Calu3 (cell line): ENCODE results near the gene CMTR1. TPM values are rescaled to one million over a fixed set of nuclear protein-coding genes. Genes with fewer than 3 reads are reported as not detected.
A peak's percentile ranks its signal among the peaks of the same experiment; 100 is the strongest.

Source experiments
- BruUV-seq: library from RNA; stranded (reverse); fragments of 400-500 nt; replicated peaks from 2 replicates; lab custom pipeline; 2021; lab: Mats Ljungman, UMichigan
- CTCF ChIA-PET: fragments of 300-600 bp; sonication (Branson Sonifier 250); formaldehyde crosslinking; loops from one replicate; lab custom pipeline; 2022; ENCODE audit warnings: antibody characterized with exemption; lab: Charles Lee
- DNase-seq: peaks from one replicate; pipeline ENCODE4 v3.0.0; 2022
- H3K27ac Mint-ChIP-seq: one replicate; pipeline ENCODE4 v1.8.0; 2022; ENCODE audit warnings: mixed read lengths; ENCODE audit not compliant: unreplicated experiment
- H3K27me3 Mint-ChIP-seq: one replicate; pipeline ENCODE4 v1.8.0; 2022; ENCODE audit warnings: mixed read lengths; ENCODE audit not compliant: unreplicated experiment
- H3K36me3 Mint-ChIP-seq: one replicate; pipeline ENCODE4 v1.8.0; 2022; ENCODE audit warnings: mild to moderate bottlenecking, moderate library complexity, mixed read lengths; ENCODE audit not compliant: insufficient read depth, unreplicated experiment
- H3K4me1 Mint-ChIP-seq: one replicate; pipeline ENCODE4 v1.8.0; 2022; ENCODE audit warnings: mild to moderate bottlenecking, low read depth, mixed read lengths; ENCODE audit not compliant: unreplicated experiment
- H3K4me3 Mint-ChIP-seq: one replicate; pipeline ENCODE4 v1.8.0; 2022; ENCODE audit warnings: mild to moderate bottlenecking, low read depth, moderate library complexity, mixed read lengths; ENCODE audit not compliant: unreplicated experiment
- H3K9me3 Mint-ChIP-seq: one replicate; pipeline ENCODE4 v1.8.0; 2022; ENCODE audit warnings: low read depth, mixed read lengths; ENCODE audit not compliant: unreplicated experiment
- intact Hi-C: fragments of 100-400 bp; cut with micrococcal nuclease; formaldehyde crosslinking; loops from one replicate; pipeline ENCODE4 v1.10.0; 2022; ENCODE audit not compliant: unreplicated experiment
- total RNA-seq: library from RNA; stranded (reverse); gene quantifications from 2 replicates; pipeline ENCODE4 v1.2.3, GENCODE V29; 2022
- TF ChIP-seq, protein P1 (sequence below): fragments of 200-600 bp; IDR thresholded peaks from one replicate; pipeline ENCODE4 v1.8.0; 2022; ENCODE audit warnings: antibody characterized with exemption; ENCODE audit not compliant: unreplicated experiment

The CMTR1 gene
- total RNA-seq, 1 experiment from 2014 or later, result 50.3 TPM

DNA sequence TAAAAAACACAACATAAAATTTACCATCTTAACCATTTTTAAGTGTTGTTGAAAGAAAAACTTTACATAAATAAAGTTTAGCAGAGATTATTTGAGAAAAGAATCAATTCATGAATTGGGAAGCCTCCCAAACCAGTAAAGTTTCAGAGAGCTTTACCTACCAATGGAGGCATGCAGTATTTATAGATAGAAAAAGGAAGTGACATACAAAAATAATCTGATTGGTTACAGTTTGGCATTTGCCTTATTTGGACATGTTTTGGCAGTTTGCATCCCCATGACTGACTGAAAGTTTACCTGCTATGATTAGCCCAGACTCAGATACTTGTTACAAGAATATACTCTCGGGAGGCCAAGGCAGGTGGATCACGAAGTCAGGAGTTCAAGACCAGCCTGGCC is 3.7 kb upstream of the CMTR1 start:
- Mint-ChIP-seq H3K36me3 (peaks cover 22% of the 10 kb centered on the region), H3K4me1 (peaks cover 20% of the 10 kb centered on the region), H3K27ac (no peak overlapping the region), H3K9me3 (no peaks in the 10 kb centered on the region), H3K4me3 (no peak overlapping the region), H3K27me3 (peaks cover 24% of the 10 kb centered on the region)
- CTCF ChIA-PET, result no interaction called here
- no TSS peak for BruUV-seq
- TF ChIP-seq, protein P1, sequence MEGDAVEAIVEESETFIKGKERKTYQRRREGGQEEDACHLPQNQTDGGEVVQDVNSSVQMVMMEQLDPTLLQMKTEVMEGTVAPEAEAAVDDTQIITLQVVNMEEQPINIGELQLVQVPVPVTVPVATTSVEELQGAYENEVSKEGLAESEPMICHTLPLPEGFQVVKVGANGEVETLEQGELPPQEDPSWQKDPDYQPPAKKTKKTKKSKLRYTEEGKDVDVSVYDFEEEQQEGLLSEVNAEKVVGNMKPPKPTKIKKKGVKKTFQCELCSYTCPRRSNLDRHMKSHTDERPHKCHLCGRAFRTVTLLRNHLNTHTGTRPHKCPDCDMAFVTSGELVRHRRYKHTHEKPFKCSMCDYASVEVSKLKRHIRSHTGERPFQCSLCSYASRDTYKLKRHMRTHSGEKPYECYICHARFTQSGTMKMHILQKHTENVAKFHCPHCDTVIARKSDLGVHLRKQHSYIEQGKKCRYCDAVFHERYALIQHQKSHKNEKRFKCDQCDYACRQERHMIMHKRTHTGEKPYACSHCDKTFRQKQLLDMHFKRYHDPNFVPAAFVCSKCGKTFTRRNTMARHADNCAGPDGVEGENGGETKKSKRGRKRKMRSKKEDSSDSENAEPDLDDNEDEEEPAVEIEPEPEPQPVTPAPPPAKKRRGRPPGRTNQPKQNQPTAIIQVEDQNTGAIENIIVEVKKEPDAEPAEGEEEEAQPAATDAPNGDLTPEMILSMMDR, result no peak
- intact Hi-C loops, result no loop called here
- no peak for DNase-seq

DNA sequence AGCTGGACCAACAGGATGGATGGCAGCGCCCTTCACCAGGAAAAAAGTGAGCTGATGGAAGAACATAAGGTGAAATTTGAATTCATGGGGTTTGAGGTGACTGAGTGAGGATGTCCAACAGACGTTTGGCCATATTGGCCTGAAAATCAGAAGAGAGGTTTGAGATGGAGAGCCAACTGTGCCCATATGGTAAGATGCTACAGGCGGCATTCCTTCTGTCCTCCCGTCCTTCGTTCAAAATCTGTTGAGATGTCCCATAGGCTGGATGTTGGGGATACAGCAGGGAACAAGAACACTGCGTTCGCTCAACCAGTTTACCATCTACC is 468 bp upstream of the CMTR1 start:
- TF ChIP-seq, protein P1, result no peak
- H3K36me3 Mint-ChIP-seq, result peaks cover 28% of the 10 kb centered on the region
- TSS peak; percentile 98 for BruUV-seq
- peaks cover 28% of the 10 kb centered on the region for H3K4me1 Mint-ChIP-seq
- H3K4me3 Mint-ChIP-seq, result peak overlapping the region; percentile 87
- intact Hi-C loops, result loop anchor here (5.0 kb wide), 1 partner anchor 50 kb away; no protein-coding TSS in a partner anchor
- H3K9me3 Mint-ChIP-seq, result no peaks in the 10 kb centered on the region
- CTCF ChIA-PET, result interaction anchor here (0.9 kb wide), 1 partner anchor 110 kb away, joined by 3 read pairs; no protein-coding TSS in a partner anchor
- DNase-seq, result no peak
- H3K27ac Mint-ChIP-seq, result peak overlapping the region; percentile 75
- H3K27me3 Mint-ChIP-seq, result peaks cover 12% of the 10 kb centered on the region

DNA sequence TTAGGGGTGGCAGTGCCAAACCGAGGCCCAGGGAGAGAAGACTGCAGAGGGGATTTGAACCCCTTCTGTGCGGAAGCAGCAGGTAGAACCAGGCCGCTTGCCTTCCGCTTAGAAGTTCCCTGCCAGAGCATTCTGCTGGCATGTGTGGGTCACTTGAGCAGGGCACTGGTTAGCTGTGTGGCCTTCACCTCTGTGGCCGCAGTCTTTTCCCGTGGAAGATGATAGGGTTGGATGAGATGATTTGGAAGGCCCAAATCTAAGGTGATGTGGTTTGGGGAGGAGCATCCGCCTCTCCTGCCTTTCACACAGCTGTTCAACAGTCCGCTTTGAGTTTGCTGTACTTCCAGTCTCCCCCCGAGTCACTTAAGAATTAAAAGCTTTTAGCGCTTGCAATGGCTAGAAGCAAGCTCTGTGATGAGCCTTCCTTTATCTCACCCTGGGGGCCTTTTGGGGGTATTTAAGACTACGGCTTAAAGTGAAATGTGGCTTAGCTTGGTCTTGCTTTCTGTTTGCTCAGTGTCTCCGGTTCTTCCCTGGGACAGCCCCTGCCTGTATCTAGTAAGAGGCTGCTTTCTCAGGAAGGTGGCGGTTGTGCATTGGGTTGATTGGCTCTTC is 743 bp downstream of the CMTR1 start:
- H3K27ac Mint-ChIP-seq, result peak overlapping the region; percentile 75
- CTCF ChIA-PET, result no interaction called here
- peaks cover 28% of the 10 kb centered on the region for H3K36me3 Mint-ChIP-seq
- DNase-seq, result peak; percentile 36
- peaks cover 40% of the 10 kb centered on the region for H3K4me1 Mint-ChIP-seq
- intact Hi-C loops, result loop anchor here (5.0 kb wide), 1 partner anchor 51 kb away; no protein-coding TSS in a partner anchor
- H3K9me3 Mint-ChIP-seq, result no peaks in the 10 kb centered on the region
- TSS peak; percentile 28 for BruUV-seq
- H3K27me3 Mint-ChIP-seq, result no peaks in the 10 kb centered on the region
- TF ChIP-seq, protein P1, result no peak
- peak overlapping the region; percentile 87 for H3K4me3 Mint-ChIP-seq

DNA sequence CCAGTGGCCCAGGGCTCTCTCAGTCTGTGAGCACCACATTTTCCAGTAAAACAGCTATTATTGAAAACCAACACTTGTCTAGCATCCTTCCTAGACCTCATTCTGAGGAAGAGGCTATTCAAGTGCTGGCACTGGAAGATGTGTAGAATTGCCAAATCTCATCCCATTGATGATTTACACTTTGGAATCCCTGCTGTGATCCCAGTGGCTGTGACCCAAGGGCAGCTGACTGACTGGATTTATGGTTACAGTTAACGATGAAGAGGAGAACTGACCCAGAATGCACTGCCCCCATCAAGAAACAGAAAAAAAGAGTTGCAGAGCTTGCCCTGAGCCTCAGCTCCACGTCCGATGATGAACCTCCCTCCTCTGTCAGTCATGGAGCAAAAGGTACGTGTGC is 2.4 kb downstream of the CMTR1 start:
- TF ChIP-seq, protein P1, result no peak
- Mint-ChIP-seq H3K4me1 (peaks cover 44% of the 10 kb centered on the region), H3K4me3 (no peak overlapping the region), H3K9me3 (no peaks in the 10 kb centered on the region), H3K36me3 (peaks cover 28% of the 10 kb centered on the region), H3K27ac (no peak overlapping the region), H3K27me3 (no peaks in the 10 kb centered on the region)
- no TSS peak for BruUV-seq
- no peak for DNase-seq
- CTCF ChIA-PET, result interaction anchor here (0.5 kb wide), 1 partner anchor 1002 kb away, joined by 3 read pairs; no protein-coding TSS in a partner anchor
- intact Hi-C loops, result no loop called here
